Stimulated activated CD4-positive, alpha-beta T cell treated with anti-CD3 and anti-CD28 coated beads, Interleukin-12 subunit alpha, Interleukin-12 subunit beta, amount 100 ng/mL, for 48 hours (primary cell): ENCODE results near the gene CPLANE1.
A peak's percentile ranks its signal among the peaks of the same experiment; 100 is the strongest.
"Not testable (repeated sequence)": the region's sequence is repeated elsewhere in the genome, so short reads cannot be mapped to it uniquely, and the experiment has no call there.

Experiments
- DNase-seq, 3 donors: peaks; one replicate each; pipeline ENCODE4 v3.0.0-alpha.2; 2020; ENCODE audit warnings: low read depth in 2 of 3, low spot score in 1 of 3

Gene CPLANE1

DNA sequence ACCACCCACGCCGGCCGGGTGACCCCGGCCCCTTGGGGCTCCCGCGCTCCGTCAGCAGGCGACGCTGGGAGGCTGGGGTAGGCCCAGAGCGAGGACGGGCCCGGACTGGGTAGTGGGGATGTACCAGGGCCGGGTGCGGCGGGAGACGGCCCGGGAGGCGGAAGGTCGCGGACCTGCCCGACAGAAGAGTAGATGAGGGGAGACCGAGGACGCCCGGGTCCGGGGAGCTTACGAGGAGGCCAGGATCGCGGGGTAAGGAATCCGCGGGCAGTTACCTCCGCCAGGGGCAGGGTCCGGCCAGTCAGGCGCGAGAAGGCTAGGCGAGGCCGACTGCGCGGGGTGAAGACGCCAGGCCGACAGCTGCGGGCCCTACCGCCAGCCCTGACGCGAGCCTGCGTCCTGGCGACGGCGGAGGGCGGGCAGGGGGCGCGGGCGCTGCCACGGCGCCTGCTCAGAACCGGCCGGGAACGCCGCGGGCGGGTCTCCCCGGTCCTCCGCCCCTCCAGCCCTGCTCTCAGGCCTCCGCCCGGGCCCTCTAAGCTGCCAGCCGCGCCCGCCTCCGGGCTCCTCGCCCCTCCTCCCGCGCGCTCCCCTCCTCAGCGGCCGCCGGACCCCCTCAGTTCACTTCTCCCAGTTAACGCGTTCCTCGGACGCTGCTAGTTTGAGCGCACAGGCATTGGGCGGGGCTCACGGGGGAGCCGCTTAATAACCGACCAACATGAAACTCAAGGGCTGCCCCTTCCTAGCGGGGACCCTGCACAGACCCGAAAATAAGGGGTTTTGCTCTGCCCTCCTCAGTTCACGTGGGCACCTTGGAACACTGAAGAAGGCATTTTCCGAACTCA, at the start of gene CPLANE1:
TSS of gene CPLANE1 (minus strand) at position 407 of the 845 bp plus-strand sequence. CDS start 1,678 bp downstream, outside the sequence.
- peak; percentile 14 to 57 (median 18) for DNase-seq

DNA sequence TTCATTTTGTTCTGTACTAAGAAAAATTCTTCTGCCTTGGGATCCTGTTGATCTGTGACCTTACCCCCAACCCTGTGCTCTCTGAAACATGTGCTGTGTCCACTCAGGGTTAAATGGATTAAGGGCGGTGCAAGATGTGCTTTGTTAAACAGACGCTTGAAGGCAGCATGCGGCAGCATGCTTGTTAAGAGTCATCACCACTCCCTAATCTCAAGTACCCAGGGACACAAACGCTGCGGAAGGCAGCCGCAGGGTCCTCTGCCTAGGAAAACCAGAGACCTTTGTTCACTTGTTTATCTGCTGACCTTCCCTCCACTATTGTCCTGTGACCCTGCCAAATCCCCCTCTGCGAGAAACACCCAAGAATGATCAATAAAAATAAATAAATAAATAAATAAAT, 47.1 kb upstream of the CPLANE1 start:
- DNase-seq = not testable (repeated sequence)

DNA sequence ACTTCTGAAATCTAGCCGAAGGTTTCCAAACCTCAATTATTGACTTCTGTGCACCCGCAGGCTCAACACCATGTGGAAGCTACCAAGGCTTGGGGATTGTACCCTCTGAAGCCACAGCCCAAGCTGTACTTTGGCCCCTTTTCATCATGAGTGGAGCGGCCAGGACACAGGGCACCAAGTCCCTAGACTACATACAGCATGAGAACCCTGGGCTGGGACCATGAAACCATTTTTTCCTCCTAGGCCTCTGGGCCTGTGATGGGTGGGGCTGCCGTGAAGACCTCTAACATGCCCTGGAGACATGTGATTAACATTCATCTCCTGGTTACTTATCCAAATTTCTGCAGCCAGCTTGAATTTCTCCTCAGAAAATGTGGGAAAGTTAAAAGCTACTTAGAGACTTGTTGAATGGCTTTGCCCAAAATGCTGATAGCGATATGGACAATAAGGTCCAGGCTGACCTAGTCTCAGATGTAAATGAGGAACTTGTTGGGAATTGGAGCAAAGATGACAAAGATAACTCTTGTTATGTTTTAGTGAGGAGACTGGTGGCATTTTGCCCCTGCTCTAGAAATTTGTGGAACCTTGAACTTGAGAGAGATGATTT, 34.1 kb upstream of the CPLANE1 start:
- DNase-seq = no peak

DNA sequence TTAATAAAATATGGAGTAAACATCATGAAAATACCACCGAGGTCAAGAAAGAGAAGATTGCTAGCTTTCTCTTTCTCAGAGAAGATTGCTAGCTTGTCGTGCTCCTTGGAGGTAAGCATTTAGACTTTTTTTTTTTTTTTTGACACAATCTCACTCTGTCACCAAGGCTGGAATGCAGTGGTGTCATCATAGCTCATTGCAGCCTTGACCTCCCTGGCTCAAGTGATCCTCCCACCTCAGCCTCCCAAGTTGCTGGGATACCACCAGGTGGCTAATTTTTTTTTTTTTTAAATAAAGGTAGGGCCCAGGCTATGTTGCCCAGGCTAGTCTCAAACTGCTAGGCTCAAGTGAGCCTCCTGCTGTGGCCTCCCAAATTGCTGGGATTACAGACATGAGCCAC, 26.3 kb upstream of the CPLANE1 start:
- DNase-seq = no peak

DNA sequence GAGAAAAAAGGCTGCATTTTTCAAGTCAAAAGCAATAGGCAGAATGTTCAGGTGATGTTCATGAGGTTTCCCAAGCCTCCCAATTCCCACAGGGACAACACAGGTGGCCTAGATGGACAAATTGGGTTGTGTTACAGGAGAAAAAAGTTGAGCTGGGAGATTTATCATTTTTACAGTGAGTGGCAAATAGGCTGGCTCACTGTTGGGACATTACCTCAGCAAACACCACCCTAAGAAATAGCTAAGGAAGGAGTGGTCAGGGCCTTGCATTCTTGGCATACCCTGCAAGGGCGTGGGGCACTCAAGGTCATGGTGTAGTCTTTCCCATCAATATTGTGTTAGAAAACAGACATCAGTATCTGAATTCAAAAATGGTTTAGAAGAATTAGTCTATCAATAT, 23.3 kb upstream of the CPLANE1 start:
- DNase-seq = no peak

DNA sequence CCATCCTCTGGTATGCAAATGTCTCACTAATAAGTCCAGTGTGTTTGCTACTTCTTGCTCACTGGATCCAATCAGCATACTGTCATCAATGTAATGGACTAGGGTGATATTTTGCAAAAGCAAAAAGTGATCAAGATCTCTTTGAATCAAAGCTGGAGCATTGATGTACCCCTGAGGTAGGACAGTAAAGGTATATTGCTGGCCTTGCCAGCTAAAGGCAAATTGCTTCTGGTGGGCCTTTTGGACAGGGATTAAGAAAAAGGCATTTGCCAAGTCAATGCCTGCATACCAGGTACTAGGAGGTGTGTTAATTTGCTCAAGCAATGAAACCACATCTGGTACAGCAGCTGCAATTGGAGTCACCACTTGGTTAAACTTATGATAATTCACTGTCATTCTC, 18.9 kb upstream of the CPLANE1 start:
- not testable (repeated sequence) for DNase-seq

DNA sequence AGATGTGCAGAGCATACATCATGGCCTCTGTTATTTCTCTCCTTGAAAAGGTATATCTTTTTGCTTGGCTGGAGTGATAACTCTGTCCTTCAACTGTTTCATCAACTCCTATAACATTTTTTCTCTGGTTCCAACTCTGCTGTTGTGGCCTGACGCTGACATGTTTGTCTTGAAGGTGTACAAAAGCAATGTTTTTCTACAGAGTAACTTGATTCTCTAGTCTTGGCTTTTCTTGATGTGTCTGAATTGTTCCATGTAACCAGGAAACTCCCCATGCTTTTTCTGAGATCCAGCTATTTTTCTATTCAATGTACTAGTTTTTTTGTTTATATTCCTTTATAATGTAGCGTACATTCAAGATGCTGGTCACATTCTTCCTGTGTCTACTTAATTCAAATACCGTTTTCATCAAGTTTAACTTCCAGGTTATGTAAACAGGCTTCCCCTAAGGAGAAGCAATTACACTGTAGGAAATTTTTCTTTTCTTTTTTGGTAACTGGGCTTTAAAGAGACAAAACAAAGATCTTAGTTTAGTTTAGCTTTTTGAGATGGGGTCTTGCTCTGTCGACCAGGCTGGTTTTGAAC, 6.7 kb upstream of the CPLANE1 start:
- DNase-seq = no peak

DNA sequence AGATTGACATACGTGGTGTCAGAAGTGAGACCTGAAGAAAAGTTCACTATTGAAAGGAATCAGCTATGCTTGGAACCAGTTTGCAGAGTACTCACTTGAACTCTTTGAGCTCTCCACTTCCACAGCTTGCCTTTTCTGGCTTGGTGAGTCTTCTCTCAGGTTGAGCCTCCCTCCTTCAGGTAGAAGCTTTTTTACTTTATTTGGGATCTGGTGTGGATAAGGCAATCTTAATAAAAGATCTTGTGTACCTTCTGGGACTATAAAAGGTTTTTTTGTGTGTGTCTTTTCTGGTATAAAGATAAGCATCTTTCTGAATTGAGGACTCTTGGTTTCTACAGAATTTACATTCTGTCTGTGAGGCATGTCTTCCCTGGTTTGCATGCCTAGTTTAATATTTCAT, 5.4 kb upstream of the CPLANE1 start:
- no peak for DNase-seq

DNA sequence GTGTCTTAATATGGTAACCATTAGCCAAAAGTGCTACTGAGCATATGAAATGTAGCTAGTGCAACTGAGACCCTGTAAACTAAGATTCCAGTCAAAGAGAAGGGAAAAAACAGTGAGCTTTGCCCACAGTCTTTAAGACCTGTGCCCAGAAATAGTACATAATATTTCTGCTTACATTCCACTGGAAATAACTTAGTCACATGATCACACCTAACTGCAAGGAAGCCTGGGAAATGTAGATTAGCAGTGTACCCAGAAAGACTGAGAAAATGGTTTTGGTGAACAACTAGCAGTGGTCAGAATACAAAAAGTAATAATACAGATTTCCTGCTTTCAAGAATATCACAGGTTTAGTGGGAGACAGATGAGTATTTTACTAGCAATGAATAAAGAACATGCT, 2.5 kb upstream of the CPLANE1 start:
- no peak for DNase-seq

DNA sequence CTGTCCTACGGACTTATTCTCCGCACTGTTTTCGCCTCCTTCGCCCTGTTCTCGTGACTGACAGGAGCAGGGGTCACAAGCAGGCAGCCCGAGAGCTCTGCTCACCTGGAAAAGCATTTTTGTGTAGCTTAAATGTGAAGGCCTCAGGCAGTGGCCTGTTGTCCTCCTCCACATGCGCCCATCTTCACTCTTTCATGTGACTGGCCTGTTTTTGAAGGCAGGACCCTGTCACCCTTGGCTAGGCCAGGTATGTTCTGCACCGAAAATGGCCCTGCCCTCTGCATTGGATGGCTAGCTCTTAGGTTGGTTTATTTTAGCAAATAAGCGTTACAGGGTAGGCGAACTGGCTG, 614 bp upstream of the CPLANE1 start:
- no peak for DNase-seq

DNA sequence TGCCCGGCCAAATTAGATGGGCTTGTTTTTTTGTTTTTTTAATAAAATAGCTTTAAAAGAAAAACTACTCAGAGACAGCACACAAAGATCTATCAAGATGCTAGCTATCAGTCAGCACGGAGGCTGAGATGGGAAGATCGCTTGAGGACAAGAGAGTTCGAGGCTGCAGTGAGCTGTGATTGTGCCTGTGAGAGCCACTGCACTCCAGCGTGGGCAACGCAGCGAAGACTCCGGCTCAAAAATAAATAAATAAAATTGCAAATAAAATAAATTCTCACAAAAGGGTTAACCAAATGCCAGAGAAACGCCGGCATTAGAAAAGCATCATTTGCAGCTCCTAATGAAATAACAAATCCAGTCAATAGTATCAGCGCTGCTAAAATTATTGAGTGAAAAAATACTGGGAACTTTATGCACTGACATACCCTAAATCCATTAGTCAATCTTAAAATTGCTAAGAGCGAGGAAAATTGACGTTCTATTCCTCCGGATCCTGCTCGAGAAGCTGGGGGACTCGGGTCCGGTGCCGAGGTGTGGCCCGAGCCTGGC, 681 bp downstream of the CPLANE1 start:
- no peak for DNase-seq

DNA sequence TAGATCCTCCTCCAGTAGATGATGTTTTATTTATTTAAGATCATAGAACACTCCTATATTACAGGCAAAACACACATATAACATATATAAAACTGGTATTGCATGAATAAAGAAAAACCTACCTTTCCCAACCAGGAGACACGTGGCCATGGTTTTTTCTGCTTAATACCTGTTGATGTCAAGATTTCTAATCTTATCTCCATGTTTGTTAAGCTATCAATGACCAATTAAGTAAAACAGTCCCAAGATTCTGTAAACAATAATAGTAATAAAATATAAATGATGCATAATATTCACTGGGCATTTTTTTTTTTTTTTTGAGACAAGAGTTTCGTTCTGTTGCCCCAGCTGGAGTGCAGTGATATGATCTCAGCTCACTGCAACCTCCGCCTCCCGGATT, 1.7 kb downstream of the CPLANE1 start:
- no peak for DNase-seq

DNA sequence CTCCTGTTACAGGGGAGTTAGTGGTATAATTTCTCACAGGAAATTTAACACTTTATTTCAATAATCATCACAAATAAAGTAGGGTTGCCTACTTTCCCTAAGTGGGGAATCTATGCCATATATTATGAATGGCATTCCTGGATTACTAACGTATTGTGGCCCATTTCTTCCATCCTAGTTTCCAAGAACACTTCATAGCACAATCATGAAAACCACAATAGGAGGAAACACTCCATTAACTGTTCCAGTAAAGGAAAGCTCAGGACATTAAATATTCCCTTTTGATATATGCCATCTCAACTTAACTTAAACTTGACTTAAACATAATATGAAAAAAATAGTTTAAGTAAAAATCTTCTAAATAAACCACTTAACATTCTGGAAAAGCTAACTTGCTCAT, 2.1 kb downstream of the CPLANE1 start:
- DNase-seq = no peak

DNA sequence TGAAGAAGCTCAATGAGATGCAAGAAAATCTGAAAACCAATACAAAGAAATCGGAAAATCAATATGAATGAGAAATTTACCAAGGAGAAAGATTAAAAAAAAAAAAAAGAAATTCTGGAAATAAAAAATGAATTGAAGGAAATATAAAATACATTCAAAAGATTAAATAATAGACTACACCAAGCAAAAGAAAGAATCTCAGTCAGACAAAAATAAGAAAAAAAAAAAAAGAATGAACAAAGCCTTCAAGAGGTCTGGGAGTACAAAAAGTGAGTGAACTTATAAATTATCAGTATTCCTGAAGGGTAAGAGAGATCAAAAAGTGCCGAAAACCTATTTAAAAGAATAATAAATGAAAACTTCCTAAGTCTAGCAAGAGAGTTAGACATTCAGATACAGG, 14.9 kb downstream of the CPLANE1 start:
- DNase-seq = no peak

DNA sequence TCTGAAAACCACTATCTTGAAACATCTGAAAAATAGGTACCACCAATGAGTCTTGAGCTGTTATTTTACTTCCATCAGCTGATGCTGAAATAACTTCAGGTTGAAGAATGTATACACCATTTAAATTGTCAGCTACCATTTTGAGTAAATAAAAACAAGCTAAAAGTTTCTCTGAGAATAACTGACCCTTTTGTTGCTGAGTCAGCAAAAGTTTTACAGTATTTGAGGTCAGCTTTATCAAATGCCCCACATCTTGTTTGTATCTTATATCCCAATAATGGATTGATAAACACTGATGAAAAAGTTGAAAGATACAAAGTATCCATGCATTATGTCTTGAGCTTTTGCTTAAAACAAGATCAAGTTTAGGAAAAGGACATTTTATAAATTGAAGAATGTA, 22.8 kb downstream of the CPLANE1 start:
- DNase-seq = no peak

DNA sequence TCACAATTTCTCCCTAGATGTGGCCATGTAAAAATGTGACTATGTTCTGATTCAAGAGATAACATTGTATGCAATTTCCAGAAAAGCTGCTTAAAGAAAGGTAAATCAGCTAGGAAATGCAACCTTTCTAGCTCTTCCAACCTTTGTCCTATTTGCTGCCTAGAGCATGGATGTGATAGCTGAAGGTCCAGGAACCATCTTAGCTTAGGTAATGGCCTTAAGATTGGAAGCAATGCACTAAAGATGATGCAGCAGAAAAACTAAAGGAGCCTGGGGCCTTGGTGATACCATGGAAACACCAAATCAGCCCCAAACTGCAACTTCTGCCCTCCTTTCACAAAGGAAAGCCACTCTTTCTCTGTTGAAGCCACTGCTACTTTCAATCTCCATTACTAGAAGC, 27.0 kb downstream of the CPLANE1 start:
- DNase-seq = no peak

DNA sequence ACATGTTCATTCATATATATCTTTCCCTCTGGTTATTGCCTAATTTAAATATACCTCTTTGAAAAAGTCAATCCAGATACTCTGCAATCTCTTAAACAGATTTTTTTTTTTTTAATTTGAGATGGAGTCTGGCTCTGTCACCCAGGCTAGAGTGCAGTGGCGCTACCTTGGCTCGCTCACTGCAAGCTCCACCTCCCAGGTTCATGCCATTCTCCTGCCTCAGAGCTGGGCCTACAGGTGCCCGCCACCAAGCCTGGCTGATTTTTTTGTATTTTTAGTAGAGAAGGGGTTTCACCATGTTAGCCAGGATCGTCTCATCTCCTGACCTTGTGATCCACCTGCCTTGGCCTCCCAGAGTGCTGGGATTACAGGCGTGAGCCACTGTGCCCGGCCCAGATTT, 28.8 kb downstream of the CPLANE1 start:
- not testable (repeated sequence) for DNase-seq

DNA sequence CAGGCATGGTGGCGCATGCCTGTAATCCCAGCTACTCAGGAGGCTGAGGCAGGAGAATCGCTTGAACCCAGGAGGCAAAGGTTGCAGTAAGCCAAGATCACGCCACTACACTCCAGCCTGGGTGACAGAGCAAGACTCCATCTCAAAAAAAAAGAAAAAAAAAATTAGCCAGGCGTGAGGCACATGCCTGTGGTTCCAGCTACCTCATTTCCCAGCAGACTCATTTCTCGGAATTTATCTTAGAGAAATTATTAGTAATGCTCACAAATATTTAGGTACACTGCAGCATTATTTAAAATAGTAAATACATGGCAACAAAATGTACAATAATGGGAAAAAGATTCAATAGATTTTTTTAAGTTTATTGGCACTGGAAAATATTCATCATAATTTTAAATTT, 29.8 kb downstream of the CPLANE1 start:
- not testable (repeated sequence) for DNase-seq

DNA sequence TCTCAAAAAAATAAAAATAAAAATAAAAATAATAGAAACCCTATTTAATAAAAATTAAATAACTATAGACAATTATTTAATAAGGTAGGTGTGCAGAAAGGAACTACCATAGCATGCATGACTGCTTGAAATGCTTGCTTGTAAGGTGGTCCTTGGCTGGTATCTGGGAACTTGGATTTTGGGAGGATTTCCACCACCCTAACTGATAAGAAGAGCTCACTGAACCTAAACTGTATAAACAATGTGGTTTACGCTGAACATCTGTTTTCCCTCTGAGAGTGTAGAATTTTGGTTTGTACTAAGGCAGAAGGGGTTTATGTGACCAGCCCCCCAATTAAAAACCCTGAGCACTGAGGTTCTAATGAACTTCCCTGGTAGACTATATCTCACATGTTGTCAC, 31.2 kb downstream of the CPLANE1 start:
- no peak for DNase-seq

DNA sequence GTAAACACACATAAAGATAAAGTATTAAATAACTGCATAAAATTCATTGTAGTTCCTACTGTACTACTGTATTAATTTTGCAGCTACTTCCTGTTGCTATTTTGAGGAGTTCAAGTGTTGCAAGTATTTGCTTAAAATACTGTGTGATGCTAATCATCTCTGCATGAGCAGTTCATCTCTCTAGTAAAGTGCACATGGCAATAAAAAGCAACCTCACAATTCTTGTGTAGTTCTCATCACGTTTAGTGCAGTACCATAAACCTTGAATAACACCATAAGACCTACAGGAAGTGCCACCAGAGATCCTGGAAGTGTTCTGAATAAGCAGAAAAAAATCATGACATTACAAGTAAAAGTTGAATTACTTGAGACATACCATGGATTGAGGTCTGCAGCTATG, 34.6 kb downstream of the CPLANE1 start:
- no peak for DNase-seq

DNA sequence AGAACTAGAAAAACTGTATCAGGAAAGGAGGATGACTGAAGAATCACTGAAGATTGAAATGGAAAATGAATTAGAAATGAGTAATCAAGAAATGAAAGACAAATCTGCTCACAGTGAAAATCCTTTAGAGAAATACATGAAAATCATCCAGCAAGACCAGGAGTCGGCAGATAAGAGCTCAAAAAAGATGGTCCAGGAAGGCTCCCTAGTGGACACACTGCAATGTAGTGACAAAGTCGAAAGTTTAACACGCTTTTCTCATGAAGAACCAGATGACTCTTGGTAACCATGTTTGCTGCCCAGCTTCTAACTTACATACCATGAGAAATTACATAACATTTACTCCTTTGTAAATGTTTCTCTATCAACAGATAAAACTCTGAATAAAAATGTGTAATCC, 37.1 kb downstream of the CPLANE1 start:
- DNase-seq = no peak

DNA sequence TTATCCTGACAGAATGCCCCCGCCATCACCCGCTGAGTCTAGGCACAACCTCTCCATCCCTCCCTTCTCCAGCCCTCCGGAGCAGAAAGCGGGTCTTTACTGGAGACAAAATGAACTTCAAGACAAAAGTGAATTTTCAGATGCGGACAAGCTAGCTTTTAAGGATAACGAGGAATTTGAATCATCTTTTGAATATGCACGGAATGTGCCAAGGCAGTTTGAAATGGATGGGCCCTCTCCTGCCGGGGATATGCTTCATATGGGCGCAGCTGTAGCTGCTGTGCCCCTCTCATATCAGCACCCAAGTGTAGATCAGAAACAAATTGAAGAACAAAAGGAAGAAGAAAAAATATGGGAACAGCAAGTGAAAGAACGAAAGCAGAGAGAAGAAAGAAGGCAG, 37.5 kb downstream of the CPLANE1 start:
- DNase-seq = no peak
